ENCODE data around the gene SCO1.
"Not testable (repeated sequence)": the region's sequence is repeated elsewhere in the genome, so short reads cannot be mapped to it uniquely, and the experiment has no call there.

SCO1 gene

GRCh38 chr17:10725262-10725661 is 27.9 kb upstream of the SCO1 start:
- no peak for DNase-seq

GRCh38 chr17:10724546-10725195 is 27.3 kb upstream of the SCO1 start:
- no peak for DNase-seq

GRCh38 chr17:10718547-10718946 is 21.2 kb upstream of the SCO1 start:
- DNase-seq: no peak

- DNase-seq: no peak
These were observed 18.9 kb upstream of the SCO1 start for GRCh38 chr17:10716218-10716617.

GRCh38 chr17:10713318-10713717 is 16.0 kb upstream of the SCO1 start:
- no peak for DNase-seq

GRCh38 chr17:10705727-10706126 is 8.4 kb upstream of the SCO1 start:
- no peak for DNase-seq

GRCh38 chr17:10702574-10702973 is 5.2 kb upstream of the SCO1 start:
- no peak for DNase-seq

- DNase-seq: no peak
These were observed 2.5 kb upstream of the SCO1 start for GRCh38 chr17:10699856-10700255.

GRCh38 chr17:10698096-10698818 is 924 bp upstream of the SCO1 start:
- no peak for DNase-seq

- DNase-seq: not testable (repeated sequence)
These were observed 1.4 kb downstream of the SCO1 start for GRCh38 chr17:10695875-10696407.

GRCh38 chr17:10687499-10687898 is 9.8 kb downstream of the SCO1 start:
- DNase-seq: no peak

GRCh38 chr17:10683853-10684252 is 13.5 kb downstream of the SCO1 start:
- no peak for DNase-seq

- DNase-seq: no peak
These were observed 15.4 kb downstream of the SCO1 start for GRCh38 chr17:10681866-10682446.

GRCh38 chr17:10674704-10675103 is 22.6 kb downstream of the SCO1 start:
- DNase-seq: no peak

- no peak for DNase-seq
These were observed 24.0 kb downstream of the SCO1 start for GRCh38 chr17:10673312-10673711.

- no peak for DNase-seq
These were observed 28.6 kb downstream of the SCO1 start for GRCh38 chr17:10668775-10669174.

- DNase-seq: no peak
These were observed 30.4 kb downstream of the SCO1 start for GRCh38 chr17:10666906-10667305.

GRCh38 chr17:10664571-10664970 is 32.8 kb downstream of the SCO1 start:
- no peak for DNase-seq

- no peak for DNase-seq
These were observed 34.1 kb downstream of the SCO1 start for GRCh38 chr17:10663231-10663630.

GRCh38 chr17:10661437-10661836 is 35.9 kb downstream of the SCO1 start:
- no peak for DNase-seq

GRCh38 chr17:10657879-10658278 is 39.5 kb downstream of the SCO1 start:
- DNase-seq: no peak

GRCh38 chr17:10657148-10657547 is 40.2 kb downstream of the SCO1 start, which contains the start of gene MYH3:
TSS of gene MYH3 (minus strand) at chr17:10657309. CDS start at chr17:10655064, 2,245 bp downstream.
- no peak for DNase-seq

- no peak for DNase-seq
These were observed 43.3 kb downstream of the SCO1 start for GRCh38 chr17:10653987-10654386.

All from KG1 (cell line).